ENCODE data around the gene PRMT2.

DNA sequence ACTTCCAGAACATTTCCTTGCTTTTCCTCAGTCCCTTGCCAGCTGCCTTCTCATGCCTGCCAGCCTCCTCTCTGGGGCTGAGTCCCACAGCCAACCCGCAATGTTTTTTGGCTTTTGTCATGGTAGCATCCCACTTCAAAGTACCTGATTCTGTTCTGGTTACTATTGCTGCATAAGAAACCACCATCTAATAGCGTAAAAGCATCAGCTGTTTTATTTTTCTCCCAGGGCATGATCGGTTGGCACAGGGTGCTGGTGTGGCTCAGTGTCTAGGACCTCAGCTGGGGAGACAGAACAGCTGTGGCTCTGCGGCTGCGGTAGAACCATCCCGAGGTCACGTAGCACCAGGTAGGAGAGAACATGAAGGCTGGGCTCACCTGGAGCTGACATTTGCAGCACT, 8.9 kb upstream of the PRMT2 start:
- TF ChIP-seq, protein P1, sequence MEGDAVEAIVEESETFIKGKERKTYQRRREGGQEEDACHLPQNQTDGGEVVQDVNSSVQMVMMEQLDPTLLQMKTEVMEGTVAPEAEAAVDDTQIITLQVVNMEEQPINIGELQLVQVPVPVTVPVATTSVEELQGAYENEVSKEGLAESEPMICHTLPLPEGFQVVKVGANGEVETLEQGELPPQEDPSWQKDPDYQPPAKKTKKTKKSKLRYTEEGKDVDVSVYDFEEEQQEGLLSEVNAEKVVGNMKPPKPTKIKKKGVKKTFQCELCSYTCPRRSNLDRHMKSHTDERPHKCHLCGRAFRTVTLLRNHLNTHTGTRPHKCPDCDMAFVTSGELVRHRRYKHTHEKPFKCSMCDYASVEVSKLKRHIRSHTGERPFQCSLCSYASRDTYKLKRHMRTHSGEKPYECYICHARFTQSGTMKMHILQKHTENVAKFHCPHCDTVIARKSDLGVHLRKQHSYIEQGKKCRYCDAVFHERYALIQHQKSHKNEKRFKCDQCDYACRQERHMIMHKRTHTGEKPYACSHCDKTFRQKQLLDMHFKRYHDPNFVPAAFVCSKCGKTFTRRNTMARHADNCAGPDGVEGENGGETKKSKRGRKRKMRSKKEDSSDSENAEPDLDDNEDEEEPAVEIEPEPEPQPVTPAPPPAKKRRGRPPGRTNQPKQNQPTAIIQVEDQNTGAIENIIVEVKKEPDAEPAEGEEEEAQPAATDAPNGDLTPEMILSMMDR (IDR thresholded peaks at IDR 0.05) = no peak
- no peak for TF ChIP-seq POLR2AphosphoS5 (IDR thresholded peaks at IDR 0.05; ENCODE audit: low read depth, low read length)
- TF ChIP-seq, protein P2, sequence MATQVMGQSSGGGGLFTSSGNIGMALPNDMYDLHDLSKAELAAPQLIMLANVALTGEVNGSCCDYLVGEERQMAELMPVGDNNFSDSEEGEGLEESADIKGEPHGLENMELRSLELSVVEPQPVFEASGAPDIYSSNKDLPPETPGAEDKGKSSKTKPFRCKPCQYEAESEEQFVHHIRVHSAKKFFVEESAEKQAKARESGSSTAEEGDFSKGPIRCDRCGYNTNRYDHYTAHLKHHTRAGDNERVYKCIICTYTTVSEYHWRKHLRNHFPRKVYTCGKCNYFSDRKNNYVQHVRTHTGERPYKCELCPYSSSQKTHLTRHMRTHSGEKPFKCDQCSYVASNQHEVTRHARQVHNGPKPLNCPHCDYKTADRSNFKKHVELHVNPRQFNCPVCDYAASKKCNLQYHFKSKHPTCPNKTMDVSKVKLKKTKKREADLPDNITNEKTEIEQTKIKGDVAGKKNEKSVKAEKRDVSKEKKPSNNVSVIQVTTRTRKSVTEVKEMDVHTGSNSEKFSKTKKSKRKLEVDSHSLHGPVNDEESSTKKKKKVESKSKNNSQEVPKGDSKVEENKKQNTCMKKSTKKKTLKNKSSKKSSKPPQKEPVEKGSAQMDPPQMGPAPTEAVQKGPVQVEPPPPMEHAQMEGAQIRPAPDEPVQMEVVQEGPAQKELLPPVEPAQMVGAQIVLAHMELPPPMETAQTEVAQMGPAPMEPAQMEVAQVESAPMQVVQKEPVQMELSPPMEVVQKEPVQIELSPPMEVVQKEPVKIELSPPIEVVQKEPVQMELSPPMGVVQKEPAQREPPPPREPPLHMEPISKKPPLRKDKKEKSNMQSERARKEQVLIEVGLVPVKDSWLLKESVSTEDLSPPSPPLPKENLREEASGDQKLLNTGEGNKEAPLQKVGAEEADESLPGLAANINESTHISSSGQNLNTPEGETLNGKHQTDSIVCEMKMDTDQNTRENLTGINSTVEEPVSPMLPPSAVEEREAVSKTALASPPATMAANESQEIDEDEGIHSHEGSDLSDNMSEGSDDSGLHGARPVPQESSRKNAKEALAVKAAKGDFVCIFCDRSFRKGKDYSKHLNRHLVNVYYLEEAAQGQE (IDR thresholded peaks at IDR 0.05; ENCODE audit: insufficient read depth in 1 of 2, low read depth in 2 of 2, low read length in 1 of 2) = no peak

Data from Panc1 (cell line).